ENCODE measurements around the gene UACA.

GRCh38 chr15:70752193-70752635 lies 11.1 kb downstream of the UACA start:
- no peak for TF ChIP-seq POLR2A (IDR thresholded peaks at IDR 0.05; ENCODE audit: low read depth, low read length)
- TF ChIP-seq POLR2AphosphoS5 (IDR thresholded peaks at IDR 0.05; ENCODE audit: low read depth, low read length): no peak
- TF ChIP-seq PAX5 (IDR thresholded peaks at IDR 0.05; ENCODE audit: insufficient read depth, low read length, severe bottlenecking): no peak

Data from GM12891 (cell line).